ENCODE data around the gene SUN1. TPM values are rescaled to one million over a fixed set of nuclear protein-coding genes. Genes with fewer than 3 reads are reported as not detected.

The SUN1 gene
- total RNA-seq, 3 donors from 2014 or later = 153 to 189 (median 160) TPM

DNA sequence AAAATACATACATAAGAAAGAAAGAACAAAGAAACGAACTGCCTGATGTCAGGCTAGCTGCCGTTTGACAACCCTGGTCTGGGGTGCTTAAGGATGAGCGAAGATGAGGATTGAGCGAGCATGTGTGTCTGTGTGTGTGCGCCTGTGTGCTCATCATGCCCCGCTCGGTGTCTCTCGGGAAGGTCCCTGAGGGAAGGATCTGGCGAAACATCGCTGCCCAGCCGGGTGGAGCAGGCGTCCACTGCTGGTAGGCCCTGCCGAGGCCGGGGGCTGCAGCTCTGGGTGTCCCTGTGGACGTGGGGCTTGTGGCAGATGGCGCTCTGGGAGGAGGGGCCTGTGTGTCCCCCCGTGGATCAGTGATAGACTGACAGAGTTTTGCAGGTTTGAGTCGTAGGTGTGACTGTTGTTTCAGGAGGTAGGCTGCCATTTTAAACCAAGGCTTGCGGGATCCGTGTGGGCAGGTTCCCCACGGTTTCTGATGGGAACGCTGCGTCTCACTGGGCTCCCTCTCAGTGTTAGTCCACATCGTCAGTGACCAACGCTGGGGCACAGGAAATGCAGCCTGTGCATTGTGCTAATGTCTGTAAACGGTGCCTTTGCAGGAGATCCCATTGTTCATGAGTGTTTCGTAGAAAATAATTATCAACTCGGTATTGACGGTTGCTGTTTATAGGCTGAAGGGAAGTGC, 5.9 kb upstream of the SUN1 start:
- intact Hi-C loops (cut with DNase I; ENCODE audit: low total_unique reads) = no loop called here
- Histone ChIP-seq H3K27me3 (no peaks in the 10 kb centered on the region), H3K36me3 (no peaks in the 10 kb centered on the region), H3K9me3 (no peaks in the 10 kb centered on the region), H3K4me3 (peak overlapping the region in 1 of 3 donors; percentile 26), H3K4me1 (peaks cover 6 to 24% of the 10 kb centered on the region in 2 donors), H3K27ac (peak overlapping the region; percentile 61 to 86)
- DNase-seq (ENCODE audit: low spot score in 2 of 2) = no peak
- TF ChIP-seq, protein P1, sequence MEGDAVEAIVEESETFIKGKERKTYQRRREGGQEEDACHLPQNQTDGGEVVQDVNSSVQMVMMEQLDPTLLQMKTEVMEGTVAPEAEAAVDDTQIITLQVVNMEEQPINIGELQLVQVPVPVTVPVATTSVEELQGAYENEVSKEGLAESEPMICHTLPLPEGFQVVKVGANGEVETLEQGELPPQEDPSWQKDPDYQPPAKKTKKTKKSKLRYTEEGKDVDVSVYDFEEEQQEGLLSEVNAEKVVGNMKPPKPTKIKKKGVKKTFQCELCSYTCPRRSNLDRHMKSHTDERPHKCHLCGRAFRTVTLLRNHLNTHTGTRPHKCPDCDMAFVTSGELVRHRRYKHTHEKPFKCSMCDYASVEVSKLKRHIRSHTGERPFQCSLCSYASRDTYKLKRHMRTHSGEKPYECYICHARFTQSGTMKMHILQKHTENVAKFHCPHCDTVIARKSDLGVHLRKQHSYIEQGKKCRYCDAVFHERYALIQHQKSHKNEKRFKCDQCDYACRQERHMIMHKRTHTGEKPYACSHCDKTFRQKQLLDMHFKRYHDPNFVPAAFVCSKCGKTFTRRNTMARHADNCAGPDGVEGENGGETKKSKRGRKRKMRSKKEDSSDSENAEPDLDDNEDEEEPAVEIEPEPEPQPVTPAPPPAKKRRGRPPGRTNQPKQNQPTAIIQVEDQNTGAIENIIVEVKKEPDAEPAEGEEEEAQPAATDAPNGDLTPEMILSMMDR (IDR thresholded peaks at IDR 0.05) = no peak
- TF ChIP-seq POLR2A (IDR thresholded peaks at IDR 0.05) (no peak), POLR2AphosphoS5 (IDR thresholded peaks at IDR 0.05) (no peak)

DNA sequence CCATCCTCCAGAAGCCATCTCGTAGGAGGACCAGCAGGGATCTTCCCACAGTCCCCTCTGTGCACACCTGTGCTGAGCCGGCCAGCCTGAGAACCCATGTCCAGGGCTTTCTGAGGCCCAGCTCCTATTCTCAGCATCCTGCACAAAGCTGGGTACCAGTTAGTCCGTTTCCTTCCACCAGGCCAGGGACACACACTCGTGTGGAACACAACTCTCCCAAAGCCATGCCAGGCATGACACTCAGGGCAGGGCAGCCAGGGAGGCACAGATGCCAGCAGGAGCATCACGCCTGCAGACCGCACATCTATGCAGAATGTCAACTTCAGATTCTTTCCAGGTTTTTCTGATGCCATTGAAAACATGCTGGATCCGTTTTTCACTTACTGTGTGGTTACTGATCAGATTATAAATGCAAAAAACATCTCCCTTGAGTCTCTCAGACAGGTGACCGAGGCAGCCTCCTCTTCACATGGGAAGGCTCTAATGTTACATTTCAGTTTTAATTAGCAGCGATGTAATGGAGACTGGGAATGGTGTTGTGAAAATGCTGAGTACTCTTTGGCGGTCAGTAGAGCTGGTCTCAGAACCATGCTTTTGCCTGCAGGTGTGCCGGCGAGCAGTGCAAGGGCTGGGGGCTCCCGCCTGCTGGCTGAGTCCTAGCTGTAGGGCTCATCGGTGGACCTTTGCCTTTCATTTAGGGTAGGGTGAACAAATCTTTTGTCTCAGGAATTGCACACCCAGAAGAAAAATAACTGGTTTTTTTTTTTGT, 3.3 kb upstream of the SUN1 start:
- Histone ChIP-seq H3K36me3 (no peaks in the 10 kb centered on the region), H3K27me3 (no peaks in the 10 kb centered on the region), H3K9me3 (no peaks in the 10 kb centered on the region), H3K4me3 (no peak overlapping the region), H3K4me1 (peaks cover 12 to 16% of the 10 kb centered on the region in 2 donors), H3K27ac (peak overlapping the region in 1 of 2 donors; percentile 29)
- no peak for DNase-seq (ENCODE audit: low spot score in 2 of 2)
- TF ChIP-seq, protein P1 (IDR thresholded peaks at IDR 0.05) = no peak
- TF ChIP-seq POLR2AphosphoS5 (IDR thresholded peaks at IDR 0.05) = no peak
- TF ChIP-seq POLR2A (IDR thresholded peaks at IDR 0.05) = no peak
- intact Hi-C loops (cut with DNase I; ENCODE audit: low total_unique reads) = no loop called here

DNA sequence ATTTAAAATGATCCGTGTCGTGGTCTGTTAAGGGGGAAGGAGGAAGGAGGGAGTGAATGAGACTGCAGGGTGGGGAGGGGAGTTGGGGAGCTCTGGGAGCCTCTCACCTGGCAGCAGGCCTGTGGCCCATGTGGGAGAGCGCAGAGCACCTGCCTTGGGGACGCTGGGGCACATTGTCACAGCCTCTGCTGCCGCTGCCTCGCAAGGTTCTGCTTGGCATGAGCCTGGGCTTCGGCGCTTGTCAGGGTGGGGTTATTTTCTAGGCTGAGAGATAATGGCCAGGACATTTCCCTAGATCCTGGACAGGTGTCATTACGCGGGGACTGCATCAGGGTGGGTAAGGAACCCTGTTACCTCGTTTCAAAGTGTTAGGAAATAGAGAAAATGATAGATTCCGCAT, 2.2 kb upstream of the SUN1 start:
- Histone ChIP-seq H3K27ac (peak overlapping the region; percentile 90 to 95), H3K36me3 (no peaks in the 10 kb centered on the region), H3K27me3 (no peaks in the 10 kb centered on the region), H3K9me3 (no peaks in the 10 kb centered on the region), H3K4me1 (peaks cover 9 to 16% of the 10 kb centered on the region in 2 donors), H3K4me3 (no peak overlapping the region)
- DNase-seq (ENCODE audit: low spot score in 2 of 2) = no peak
- intact Hi-C loops (cut with DNase I; ENCODE audit: low total_unique reads) = no loop called here
- TF ChIP-seq POLR2AphosphoS5 (IDR thresholded peaks at IDR 0.05) = no peak
- TF ChIP-seq POLR2A (IDR thresholded peaks at IDR 0.05) = no peak
- TF ChIP-seq, protein P1 (IDR thresholded peaks at IDR 0.05) = no peak

DNA sequence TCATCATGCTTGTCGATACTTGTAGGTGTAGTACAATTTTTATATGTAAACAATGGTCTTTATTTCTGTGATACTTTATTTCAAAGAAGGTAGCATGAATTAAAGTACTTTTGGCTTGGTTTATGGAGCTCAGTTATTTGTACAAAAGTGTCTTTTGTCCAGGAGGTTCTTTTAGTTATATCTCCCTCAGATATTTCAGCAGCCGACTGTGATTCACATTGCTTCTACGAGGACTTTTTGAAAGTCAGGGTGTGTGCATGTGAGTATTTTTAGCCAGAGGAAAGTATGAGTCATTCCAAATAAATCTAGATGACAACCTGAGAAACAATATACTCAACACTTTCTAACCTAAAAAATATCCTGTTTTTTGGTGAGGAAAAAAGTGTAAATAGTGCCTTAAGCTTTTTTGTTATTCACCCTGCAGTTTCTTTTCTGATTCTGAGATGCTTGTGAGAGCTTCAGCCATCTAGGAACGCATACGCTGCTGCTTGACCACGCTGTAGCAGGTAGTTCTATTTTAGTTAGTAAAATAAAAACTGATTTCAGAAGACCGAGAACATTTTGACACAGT, 595 bp upstream of the SUN1 start:
- no peak for DNase-seq (ENCODE audit: low spot score in 2 of 2)

DNA sequence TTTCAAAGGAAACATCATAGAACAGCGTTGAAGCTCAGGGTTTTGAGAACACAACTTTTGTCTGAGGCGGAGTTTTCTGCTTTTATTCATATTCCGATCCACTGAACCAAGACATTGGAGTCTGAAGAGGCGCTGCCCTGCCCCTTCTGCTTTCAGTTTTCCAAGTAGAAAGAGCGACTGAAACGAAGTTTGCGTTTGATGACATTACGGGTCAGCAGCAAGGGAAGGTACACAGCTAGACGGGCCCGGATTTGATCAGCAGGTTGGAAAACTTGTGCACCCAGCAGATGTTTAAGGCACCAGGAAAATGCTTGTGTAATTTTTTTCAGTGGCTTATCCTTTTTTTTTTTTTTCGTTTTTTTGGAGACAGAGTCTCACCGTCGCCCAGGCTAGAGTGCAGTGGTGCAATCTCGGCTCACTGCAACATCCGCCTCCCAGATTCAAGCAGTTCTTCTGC, 720 bp downstream of the SUN1 start:
- Histone ChIP-seq H3K9me3 (no peaks in the 10 kb centered on the region), H3K36me3 (no peaks in the 10 kb centered on the region), H3K27ac (peak overlapping the region; percentile 90 to 95), H3K27me3 (no peaks in the 10 kb centered on the region), H3K4me3 (peak overlapping the region in 1 of 3 donors; percentile 24), H3K4me1 (peaks cover 9 to 16% of the 10 kb centered on the region in 2 donors)
- DNase-seq (ENCODE audit: low spot score in 2 of 2) = no peak
- intact Hi-C loops (cut with DNase I; ENCODE audit: low total_unique reads) = loop anchor here (1.0 kb wide), 1 partner anchor 32 kb away; no protein-coding TSS in a partner anchor
- TF ChIP-seq POLR2A (IDR thresholded peaks at IDR 0.05) = no peak
- TF ChIP-seq, protein P1 (IDR thresholded peaks at IDR 0.05) = no peak
- TF ChIP-seq POLR2AphosphoS5 (IDR thresholded peaks at IDR 0.05) = no peak

More for the DNA sequence above, 595 bp upstream of the SUN1 start:
- peak overlapping the region in 2 of 3 donors; percentile 25 to 47 for H3K4me3 ChIP-seq
- intact Hi-C loops (cut with DNase I; ENCODE audit: low total_unique reads) = loop anchor here (1.0 kb wide), 1 partner anchor 34 kb away; no protein-coding TSS in a partner anchor
- H3K36me3 ChIP-seq = no peaks in the 10 kb centered on the region
- H3K4me1 ChIP-seq = peaks cover 9 to 16% of the 10 kb centered on the region in 2 donors
- no peaks in the 10 kb centered on the region for H3K9me3 ChIP-seq
- peak overlapping the region; percentile 90 to 95 for H3K27ac ChIP-seq
- H3K27me3 ChIP-seq = no peaks in the 10 kb centered on the region
- TF ChIP-seq POLR2AphosphoS5 (IDR thresholded peaks at IDR 0.05) (peak in 2 of 3 donors; percentile 60 to 62), POLR2A (IDR thresholded peaks at IDR 0.05) (no peak)

Data from breast epithelium (tissue), 4 donors.